Measurements from ENCODE around the gene CELF6. TPM values are rescaled to one million over a fixed set of nuclear protein-coding genes. Genes with fewer than 3 reads are reported as not detected.

The CELF6 gene
- total and polyA plus RNA-seq, 2 donors (not counting 1 experiment from before 2014, with no cell fraction given), result 0.08 to 0.17 TPM

- Histone ChIP-seq H3K9me3 (ENCODE audit: control insufficient read depth, insufficient read depth, low read depth, low read length) (no peaks in the 10 kb centered on the region), H3K4me2 (ENCODE audit: extremely low read depth, insufficient read depth, low read length) (no peak overlapping the region), H3K79me2 (ENCODE audit: control insufficient read depth, insufficient read depth, low read length) (no peaks in the 10 kb centered on the region), H3K4me3 (replicated peaks in 1 of 4; ENCODE audit: control extremely low read depth in 1 of 4, insufficient read depth in 1 of 4, low read depth in 3 of 4, low read length in 4 of 4) (peak overlapping the region in 1 of 4 experiments; percentile 25), H3K27me3 (ENCODE audit: control insufficient read depth, insufficient read depth, low read length) (peaks cover 13% of the 10 kb centered on the region), H4K20me1 (ENCODE audit: control insufficient read depth, extremely low read depth, insufficient read depth, low read length) (no peaks in the 10 kb centered on the region), H3K27ac (ENCODE audit: insufficient read depth, low read length) (no peak overlapping the region), H3K9ac (ENCODE audit: insufficient read depth, low read length) (no peak overlapping the region), H3K4me1 (ENCODE audit: control insufficient read depth, extremely low read depth, insufficient read depth, low read length) (peaks cover 2% of the 10 kb centered on the region), H2AFZ (ENCODE audit: low read length) (no peak overlapping the region), H3K36me3 (ENCODE audit: control insufficient read depth, insufficient read depth, low read length) (no peaks in the 10 kb centered on the region)
- no peak for TF ChIP-seq EZH2 (IDR thresholded peaks at IDR 0.05; ENCODE audit: low read length, missing control alignments)
- no peak for TF ChIP-seq CTCF (conservative IDR thresholded peaks at IDR 0.05 in 1 of 2, IDR thresholded peaks at IDR 0.05 in 1 of 2; ENCODE audit: low read depth in 1 of 2, low read length in 2 of 2)
- DNase-seq (ENCODE audit: low read depth in 2 of 2), result peak; percentile 55 to 57
Measured at GRCh38 chr15:72319360-72319984, 485 bp downstream of the CELF6 start.

GRCh38 chr15:72318408-72318942, 1.5 kb downstream of the CELF6 start:
- no peak overlapping the region for H3K4me2 ChIP-seq (ENCODE audit: extremely low read depth, insufficient read depth, low read length)
- peaks cover 13% of the 10 kb centered on the region for H3K27me3 ChIP-seq (ENCODE audit: control insufficient read depth, insufficient read depth, low read length)
- TF ChIP-seq EZH2 (IDR thresholded peaks at IDR 0.05; ENCODE audit: low read length, missing control alignments), result no peak
- TF ChIP-seq CTCF (conservative IDR thresholded peaks at IDR 0.05 in 1 of 2, IDR thresholded peaks at IDR 0.05 in 1 of 2; ENCODE audit: low read depth in 1 of 2, low read length in 2 of 2), result no peak
- no peak overlapping the region for H2AFZ ChIP-seq (ENCODE audit: low read length)
- no peaks in the 10 kb centered on the region for H3K36me3 ChIP-seq (ENCODE audit: control insufficient read depth, insufficient read depth, low read length)
- no peaks in the 10 kb centered on the region for H3K9me3 ChIP-seq (ENCODE audit: control insufficient read depth, insufficient read depth, low read depth, low read length)
- H4K20me1 ChIP-seq (ENCODE audit: control insufficient read depth, extremely low read depth, insufficient read depth, low read length), result no peaks in the 10 kb centered on the region
- no peak overlapping the region for H3K4me3 ChIP-seq (replicated peaks in 1 of 4; ENCODE audit: control extremely low read depth in 1 of 4, insufficient read depth in 1 of 4, low read depth in 3 of 4, low read length in 4 of 4)
- no peak for DNase-seq (ENCODE audit: low read depth in 2 of 2)
- H3K27ac ChIP-seq (ENCODE audit: insufficient read depth, low read length), result no peak overlapping the region
- H3K9ac ChIP-seq (ENCODE audit: insufficient read depth, low read length), result no peak overlapping the region
- H3K79me2 ChIP-seq (ENCODE audit: control insufficient read depth, insufficient read depth, low read length), result no peaks in the 10 kb centered on the region
- peaks cover 2% of the 10 kb centered on the region for H3K4me1 ChIP-seq (ENCODE audit: control insufficient read depth, extremely low read depth, insufficient read depth, low read length)

- no peak overlapping the region for H3K4me3 ChIP-seq (replicated peaks in 1 of 4; ENCODE audit: control extremely low read depth in 1 of 4, insufficient read depth in 1 of 4, low read depth in 3 of 4, low read length in 4 of 4)
- no peak overlapping the region for H2AFZ ChIP-seq (ENCODE audit: low read length)
- peak in 1 of 2 donors; percentile 21 for DNase-seq (ENCODE audit: low read depth in 2 of 2)
- peaks cover 2% of the 10 kb centered on the region for H3K4me1 ChIP-seq (ENCODE audit: control insufficient read depth, extremely low read depth, insufficient read depth, low read length)
- H3K36me3 ChIP-seq (ENCODE audit: control insufficient read depth, insufficient read depth, low read length), result no peaks in the 10 kb centered on the region
- no peak overlapping the region for H3K27ac ChIP-seq (ENCODE audit: insufficient read depth, low read length)
- TF ChIP-seq EZH2 (IDR thresholded peaks at IDR 0.05; ENCODE audit: low read length, missing control alignments) (no peak), CTCF (conservative IDR thresholded peaks at IDR 0.05 in 1 of 2, IDR thresholded peaks at IDR 0.05 in 1 of 2; ENCODE audit: low read depth in 1 of 2, low read length in 2 of 2) (no peak)
- H3K4me2 ChIP-seq (ENCODE audit: extremely low read depth, insufficient read depth, low read length), result no peak overlapping the region
- no peak overlapping the region for H3K9ac ChIP-seq (ENCODE audit: insufficient read depth, low read length)
- peaks cover 13% of the 10 kb centered on the region for H3K27me3 ChIP-seq (ENCODE audit: control insufficient read depth, insufficient read depth, low read length)
- H3K9me3 ChIP-seq (ENCODE audit: control insufficient read depth, insufficient read depth, low read depth, low read length), result no peaks in the 10 kb centered on the region
- no peaks in the 10 kb centered on the region for H4K20me1 ChIP-seq (ENCODE audit: control insufficient read depth, extremely low read depth, insufficient read depth, low read length)
- H3K79me2 ChIP-seq (ENCODE audit: control insufficient read depth, insufficient read depth, low read length), result no peaks in the 10 kb centered on the region
Measured at GRCh38 chr15:72315706-72316370, 4.1 kb downstream of the CELF6 start.
